HS-5 (cell line): Measurements from ENCODE around the gene ICA1L.
"Not testable (repeated sequence)": the region's sequence is repeated elsewhere in the genome, so short reads cannot be mapped to it uniquely, and the experiment has no call there.

Source experiments
- DNase-seq: peaks from one replicate; pipeline ENCODE4 v3.0.0-alpha.2; 2012; ENCODE audit warnings: low read depth

Gene ICA1L

GRCh38 chr2:202847693-202848524 lies 23.7 kb downstream of the ICA1L start:
- no peak for DNase-seq

- no peak for DNase-seq
Measured at GRCh38 chr2:202844656-202845055, 26.9 kb downstream of the ICA1L start.

GRCh38 chr2:202842690-202843089 lies 28.9 kb downstream of the ICA1L start:
- DNase-seq: no peak

GRCh38 chr2:202841090-202841867 lies 30.3 kb downstream of the ICA1L start:
- no peak for DNase-seq

- DNase-seq: peak; percentile 46
Measured at GRCh38 chr2:202831242-202832220, 40.0 kb downstream of the ICA1L start.

GRCh38 chr2:202824901-202825300 lies 46.7 kb downstream of the ICA1L start:
- no peak for DNase-seq

- DNase-seq: no peak
Measured at GRCh38 chr2:202822411-202822810, 49.2 kb downstream of the ICA1L start.

- DNase-seq: no peak
Measured at GRCh38 chr2:202821206-202822160, 50.1 kb downstream of the ICA1L start.

GRCh38 chr2:202818321-202818720 lies 53.2 kb downstream of the ICA1L start:
- DNase-seq: no peak

- DNase-seq: no peak
Measured at GRCh38 chr2:202817771-202818170, 53.8 kb downstream of the ICA1L start.

- no peak for DNase-seq
Measured at GRCh38 chr2:202815548-202816360, 55.8 kb downstream of the ICA1L start.

- DNase-seq: no peak
Measured at GRCh38 chr2:202814226-202814625, 57.3 kb downstream of the ICA1L start.

GRCh38 chr2:202813387-202813786 lies 58.2 kb downstream of the ICA1L start:
- DNase-seq: no peak

- no peak for DNase-seq
Measured at GRCh38 chr2:202808754-202809153, 62.8 kb downstream of the ICA1L start.

GRCh38 chr2:202807431-202808138 lies 64.0 kb downstream of the ICA1L start:
- DNase-seq: not testable (repeated sequence)

GRCh38 chr2:202805911-202806310 lies 65.7 kb downstream of the ICA1L start:
- DNase-seq: not testable (repeated sequence)

- no peak for DNase-seq
Measured at GRCh38 chr2:202797944-202798343, 73.6 kb downstream of the ICA1L start.

- no peak for DNase-seq
Measured at GRCh38 chr2:202790676-202791075, 80.9 kb downstream of the ICA1L start.

- DNase-seq: no peak
Measured at GRCh38 chr2:202786842-202787241, 84.7 kb downstream of the ICA1L start.
